SK-N-SH treated with all-trans-retinoic acid at 6 μM for 48 hours (cell line): Measurements from ENCODE around the gene TMEM178B.

Experiments
- ATAC-seq: fragments of 200-7000 bp; cut with Tn5 transposase; 3 replicates; pipeline ENCODE4 v1.9.1; 2020; ENCODE audit warnings: mild to moderate bottlenecking, moderate library complexity
- ARNTL ChIP-seq: fragments of 450-650 bp; formaldehyde crosslinking; IDR thresholded peaks from 2 replicates; pipeline ENCODE4 v1.5.0; 2020; ENCODE audit warnings: low read depth, mild to moderate bottlenecking, moderate library complexity, borderline replicate concordance
- BACH2 ChIP-seq: fragments of 250-450 bp; sonication (Bioruptor Pico); IDR thresholded peaks from 2 replicates; pipeline ENCODE4 v1.9.0; 2021; ENCODE audit warnings: mild to moderate bottlenecking, borderline replicate concordance
- CSDC2 ChIP-seq: fragments of 250-450 bp; sonication (Bioruptor Pico); IDR thresholded peaks from 2 replicates; pipeline ENCODE4 v1.5.0; 2020; ENCODE audit warnings: mild to moderate bottlenecking, moderate library complexity
- CSRNP3 ChIP-seq: fragments of 250-450 bp; sonication (Bioruptor Pico); IDR thresholded peaks from 2 replicates; pipeline ENCODE4 v1.5.1; 2021; ENCODE audit warnings: mild to moderate bottlenecking, moderate library complexity
- ESRRG ChIP-seq: fragments of 250-450 bp; sonication (Bioruptor Pico); IDR thresholded peaks from 2 replicates; pipeline ENCODE4 v1.6.1; 2021; ENCODE audit warnings: mild to moderate bottlenecking
- GLIS3 ChIP-seq: fragments of 250-450 bp; sonication (Bioruptor Pico); IDR thresholded peaks from 2 replicates; pipeline ENCODE4 v1.5.0; 2020; ENCODE audit warnings: mild to moderate bottlenecking, moderate library complexity
- ISL1 ChIP-seq: fragments of 250-450 bp; sonication (Bioruptor Pico); IDR thresholded peaks from 2 replicates; pipeline ENCODE4 v2.1.2; 2022; ENCODE audit warnings: mild to moderate bottlenecking, moderate library complexity
- OSR1 ChIP-seq: fragments of 250-450 bp; sonication (Bioruptor Pico); IDR thresholded peaks from 2 replicates; pipeline ENCODE4 v1.8.0; 2022; ENCODE audit warnings: moderate library complexity, mild to moderate bottlenecking, inconsistent platforms
- PATZ1 ChIP-seq: fragments of 250-450 bp; sonication (Bioruptor Pico); IDR thresholded peaks from 2 replicates; pipeline ENCODE4 v1.8.0; 2020; ENCODE audit warnings: mild to moderate bottlenecking, moderate library complexity, borderline replicate concordance
- PPARA ChIP-seq: fragments of 250-450 bp; sonication (Bioruptor Pico); IDR thresholded peaks from 2 replicates; pipeline ENCODE4 v1.5.0; 2020; ENCODE audit warnings: mild to moderate bottlenecking, borderline replicate concordance
- RARB ChIP-seq: fragments of 250-450 bp; sonication (Bioruptor Pico); IDR thresholded peaks from 2 replicates; pipeline ENCODE4 v1.8.0; 2021; ENCODE audit warnings: mild to moderate bottlenecking, moderate library complexity
- SNAI2 ChIP-seq: fragments of 250-450 bp; sonication (Bioruptor Pico); IDR thresholded peaks from 2 replicates; pipeline ENCODE4 v1.5.0; 2020; ENCODE audit warnings: mild to moderate bottlenecking, moderate library complexity
- TCF4 ChIP-seq: fragments of 250-450 bp; sonication (Bioruptor Pico); IDR thresholded peaks from 2 replicates; pipeline ENCODE4 v1.8.0; 2021; ENCODE audit warnings: mild to moderate bottlenecking, moderate library complexity, borderline replicate concordance
- TOX ChIP-seq: fragments of 250-450 bp; sonication (Bioruptor Pico); IDR thresholded peaks from 2 replicates; pipeline ENCODE4 v1.8.0; 2021; ENCODE audit warnings: mild to moderate bottlenecking, moderate library complexity, borderline replicate concordance
- ZC3H10 ChIP-seq: fragments of 250-450 bp; sonication (Bioruptor Pico); IDR thresholded peaks from 2 replicates; pipeline ENCODE4 v1.5.1; 2021; ENCODE audit warnings: mild to moderate bottlenecking, moderate library complexity
- ZFP3 ChIP-seq: fragments of 250-450 bp; sonication (Bioruptor Pico); IDR thresholded peaks from 2 replicates; pipeline ENCODE4 v1.5.0; 2020; ENCODE audit warnings: mild to moderate bottlenecking, moderate library complexity
- ZFP30 ChIP-seq: fragments of 450-650 bp; formaldehyde crosslinking; IDR thresholded peaks from 2 replicates; pipeline ENCODE4 v1.5.0; 2022; ENCODE audit warnings: mild to moderate bottlenecking, moderate library complexity
- ZNF70 ChIP-seq: fragments of 450-650 bp; formaldehyde crosslinking; IDR thresholded peaks from 2 replicates; pipeline ENCODE4 v1.5.0; 2020; ENCODE audit warnings: mild to moderate bottlenecking, moderate library complexity
- ZNF8 ChIP-seq: fragments of 450-650 bp; formaldehyde crosslinking; IDR thresholded peaks from 2 replicates; pipeline ENCODE4 v1.5.0; 2020; ENCODE audit warnings: mild to moderate bottlenecking, moderate library complexity
- TF ChIP-seq, protein P1 (sequence below): fragments of 250-450 bp; sonication (Bioruptor Pico); IDR thresholded peaks from 2 replicates; pipeline ENCODE4 v1.8.0; 2021; ENCODE audit warnings: low read depth, mild to moderate bottlenecking, moderate library complexity, borderline replicate concordance
- TF ChIP-seq, protein P2 (sequence below): fragments of 250-450 bp; sonication (Bioruptor Pico); IDR thresholded peaks from 2 replicates; pipeline ENCODE4 v1.5.0; 2020; ENCODE audit warnings: mild to moderate bottlenecking, moderate library complexity

Gene TMEM178B

GRCh38 chr7:141322383-141322782, 248.5 kb downstream of the TMEM178B start:
- TF ChIP-seq SNAI2 (no peak), CSRNP3 (CRISPR knock-in tag) (no peak), OSR1 (CRISPR knock-in tag) (no peak), ISL1 (CRISPR knock-in tag) (no peak)
- TF ChIP-seq, protein P1, sequence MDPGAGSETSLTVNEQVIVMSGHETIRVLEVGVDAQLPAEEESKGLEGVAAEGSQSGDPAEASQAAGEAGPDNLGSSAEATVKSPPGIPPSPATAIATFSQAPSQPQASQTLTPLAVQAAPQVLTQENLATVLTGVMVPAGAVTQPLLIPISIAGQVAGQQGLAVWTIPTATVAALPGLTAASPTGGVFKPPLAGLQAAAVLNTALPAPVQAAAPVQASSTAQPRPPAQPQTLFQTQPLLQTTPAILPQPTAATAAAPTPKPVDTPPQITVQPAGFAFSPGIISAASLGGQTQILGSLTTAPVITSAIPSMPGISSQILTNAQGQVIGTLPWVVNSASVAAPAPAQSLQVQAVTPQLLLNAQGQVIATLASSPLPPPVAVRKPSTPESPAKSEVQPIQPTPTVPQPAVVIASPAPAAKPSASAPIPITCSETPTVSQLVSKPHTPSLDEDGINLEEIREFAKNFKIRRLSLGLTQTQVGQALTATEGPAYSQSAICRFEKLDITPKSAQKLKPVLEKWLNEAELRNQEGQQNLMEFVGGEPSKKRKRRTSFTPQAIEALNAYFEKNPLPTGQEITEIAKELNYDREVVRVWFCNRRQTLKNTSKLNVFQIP (CRISPR knock-in tag), result no peak
- TF ChIP-seq, all 23 proteins: peak for 0
- ATAC-seq, result no peak

DNA sequence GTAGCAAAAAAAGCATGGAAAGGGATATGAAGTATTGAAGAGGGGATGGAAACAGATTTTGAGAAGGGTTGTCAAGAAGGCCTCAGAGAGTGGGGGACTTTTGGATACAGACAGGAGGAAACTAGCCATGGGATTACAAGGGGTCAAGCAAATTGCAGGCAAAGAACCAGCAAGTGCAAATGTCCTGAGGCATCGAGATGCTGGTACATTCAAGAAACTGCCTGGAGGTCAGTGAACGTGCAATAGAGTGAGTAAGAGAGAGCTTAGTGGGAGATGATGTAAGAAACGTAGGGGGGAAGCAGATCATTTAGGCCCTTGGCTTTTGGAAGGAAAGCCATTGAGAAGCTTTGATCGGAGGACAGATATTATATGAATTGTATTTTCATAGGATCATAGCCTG, 250.0 kb downstream of the TMEM178B start:
- no peak for TF ChIP-seq ISL1 (CRISPR knock-in tag)
- no peak for TF ChIP-seq OSR1 (CRISPR knock-in tag)
- TF ChIP-seq ZFP30, result no peak
- no peak for TF ChIP-seq ARNTL (CRISPR knock-in tag)
- TF ChIP-seq, all 23 proteins: peak for 0
- ATAC-seq, result no peak

DNA sequence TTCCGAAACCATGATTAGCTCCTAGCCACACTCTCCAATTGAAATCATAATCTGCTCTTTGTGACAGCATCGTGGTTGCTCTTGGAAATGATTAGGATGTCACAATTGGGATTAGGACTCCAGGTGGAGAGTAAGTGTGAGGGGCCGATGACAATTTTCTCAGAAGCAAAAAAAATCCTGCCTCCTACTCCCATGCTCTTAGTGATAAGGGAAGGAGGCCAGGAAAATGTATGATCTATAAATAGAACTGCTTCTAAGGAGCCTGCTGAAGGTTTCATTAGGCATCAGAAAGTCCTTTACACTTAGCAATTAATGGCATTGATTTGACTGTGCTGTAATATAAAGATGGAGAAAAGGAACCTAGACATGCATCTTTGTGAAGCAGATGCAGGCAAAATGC, 251.0 kb downstream of the TMEM178B start:
- TF ChIP-seq ZFP3 (CRISPR knock-in tag), result no peak
- TF ChIP-seq, protein P1 (CRISPR knock-in tag), result no peak
- TF ChIP-seq ZNF70 (CRISPR knock-in tag), result no peak
- no peak for TF ChIP-seq GLIS3 (CRISPR knock-in tag)
- no peak for TF ChIP-seq PPARA (CRISPR knock-in tag)
- TF ChIP-seq PATZ1 (CRISPR knock-in tag), result no peak
- no peak for TF ChIP-seq TCF4 (CRISPR knock-in tag)
- no peak for TF ChIP-seq ZFP30
- TF ChIP-seq TOX (CRISPR knock-in tag), result no peak
- no peak for TF ChIP-seq ZNF8
- no peak for TF ChIP-seq CSDC2 (CRISPR knock-in tag)
- TF ChIP-seq RARB (CRISPR knock-in tag), result no peak
- no peak for TF ChIP-seq SNAI2
- TF ChIP-seq ESRRG, result no peak
- TF ChIP-seq, protein P2, sequence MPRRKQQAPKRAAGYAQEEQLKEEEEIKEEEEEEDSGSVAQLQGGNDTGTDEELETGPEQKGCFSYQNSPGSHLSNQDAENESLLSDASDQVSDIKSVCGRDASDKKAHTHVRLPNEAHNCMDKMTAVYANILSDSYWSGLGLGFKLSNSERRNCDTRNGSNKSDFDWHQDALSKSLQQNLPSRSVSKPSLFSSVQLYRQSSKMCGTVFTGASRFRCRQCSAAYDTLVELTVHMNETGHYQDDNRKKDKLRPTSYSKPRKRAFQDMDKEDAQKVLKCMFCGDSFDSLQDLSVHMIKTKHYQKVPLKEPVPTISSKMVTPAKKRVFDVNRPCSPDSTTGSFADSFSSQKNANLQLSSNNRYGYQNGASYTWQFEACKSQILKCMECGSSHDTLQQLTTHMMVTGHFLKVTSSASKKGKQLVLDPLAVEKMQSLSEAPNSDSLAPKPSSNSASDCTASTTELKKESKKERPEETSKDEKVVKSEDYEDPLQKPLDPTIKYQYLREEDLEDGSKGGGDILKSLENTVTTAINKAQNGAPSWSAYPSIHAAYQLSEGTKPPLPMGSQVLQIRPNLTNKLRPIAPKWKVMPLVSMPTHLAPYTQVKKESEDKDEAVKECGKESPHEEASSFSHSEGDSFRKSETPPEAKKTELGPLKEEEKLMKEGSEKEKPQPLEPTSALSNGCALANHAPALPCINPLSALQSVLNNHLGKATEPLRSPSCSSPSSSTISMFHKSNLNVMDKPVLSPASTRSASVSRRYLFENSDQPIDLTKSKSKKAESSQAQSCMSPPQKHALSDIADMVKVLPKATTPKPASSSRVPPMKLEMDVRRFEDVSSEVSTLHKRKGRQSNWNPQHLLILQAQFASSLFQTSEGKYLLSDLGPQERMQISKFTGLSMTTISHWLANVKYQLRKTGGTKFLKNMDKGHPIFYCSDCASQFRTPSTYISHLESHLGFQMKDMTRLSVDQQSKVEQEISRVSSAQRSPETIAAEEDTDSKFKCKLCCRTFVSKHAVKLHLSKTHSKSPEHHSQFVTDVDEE (CRISPR knock-in tag), result no peak
- TF ChIP-seq CSRNP3 (CRISPR knock-in tag), result no peak
- TF ChIP-seq BACH2 (CRISPR knock-in tag), result no peak
- no peak for TF ChIP-seq ZC3H10 (CRISPR knock-in tag)
- ATAC-seq, result no peak
